Activated B cell treated with CpG ODN at 0.5 μM for 24 hours (primary cell): ENCODE results near the gene ST6GALNAC3. TPM values are rescaled to one million over a fixed set of nuclear protein-coding genes. Genes with fewer than 3 reads are reported as not detected.

Experiments used
- ATAC-seq: fragments of 200-7000 bp; cut with Tn5 transposase; one replicate; pipeline ENCODE4 v1.10.0; 2021; ENCODE audit warnings: low read depth, mild to moderate bottlenecking, moderate library complexity
- CTCF ChIA-PET: fragments of 350-600 bp; sonication (Branson Sonifier 250); formaldehyde crosslinking; loops from one replicate; lab custom pipeline; 2021; ENCODE audit warnings: antibody characterized with exemption; lab: Charles Lee
- POLR2A ChIA-PET: fragments of 350-600 bp; sonication (Branson Sonifier 250); formaldehyde crosslinking; loops from one replicate; lab custom pipeline; 2021; ENCODE audit warnings: antibody characterized with exemption; lab: Charles Lee
- DNase-seq: peaks from one replicate; pipeline ENCODE4 v3.0.0; 2022
- H3K27ac Mint-ChIP-seq: one replicate; pipeline ENCODE4 v1.8.0; 2020; ENCODE audit warnings: mixed read lengths
- H3K27me3 Mint-ChIP-seq: one replicate; pipeline ENCODE4 v1.8.0; 2021; ENCODE audit warnings: mixed read lengths
- H3K36me3 Mint-ChIP-seq: one replicate; pipeline ENCODE4 v1.8.0; 2021; ENCODE audit warnings: low read depth, mixed read lengths
- H3K4me1 Mint-ChIP-seq: one replicate; pipeline ENCODE4 v1.8.0; 2021; ENCODE audit warnings: mixed read lengths
- H3K4me3 Mint-ChIP-seq: one replicate; pipeline ENCODE4 v1.8.0; 2020; ENCODE audit warnings: mild to moderate bottlenecking, mixed read lengths
- H3K9me3 Mint-ChIP-seq: one replicate; pipeline ENCODE4 v1.8.0; 2020; ENCODE audit warnings: mixed read lengths
- CTCF ChIP-seq: fragments of 200-600 bp; IDR thresholded peaks from one replicate; pipeline ENCODE4 v1.8.0; 2022; ENCODE audit warnings: antibody characterized with exemption, mild to moderate bottlenecking
- intact Hi-C: fragments of 100-400 bp; cut with micrococcal nuclease; formaldehyde crosslinking; loops from one replicate; pipeline ENCODE4 v1.15.1; 2024
- total RNA-seq: library from RNA; stranded (reverse); gene quantifications from 2 replicates; pipeline ENCODE4 v1.2.3, GENCODE V29; 2022

ST6GALNAC3 gene
- total RNA-seq, 1 donor from 2014 or later = 12.6 TPM

GRCh38 chr1:76674689-76675210 lies 600.2 kb downstream of the ST6GALNAC3 start:
- no peak overlapping the region for H3K27ac Mint-ChIP-seq
- no peaks in the 10 kb centered on the region for H3K36me3 Mint-ChIP-seq
- ATAC-seq (no peak), DNase-seq (no peak)
- H3K27me3 Mint-ChIP-seq = no peaks in the 10 kb centered on the region
- H3K4me1 Mint-ChIP-seq = no peaks in the 10 kb centered on the region
- intact Hi-C loops = no loop called here
- POLR2A ChIA-PET = no interaction called here
- H3K4me3 Mint-ChIP-seq = no peak overlapping the region
- CTCF ChIA-PET = no interaction called here
- H3K9me3 Mint-ChIP-seq = no peaks in the 10 kb centered on the region
- TF ChIP-seq CTCF = no peak

GRCh38 chr1:76677416-76678405 lies 603.2 kb downstream of the ST6GALNAC3 start:
- Mint-ChIP-seq H3K4me3 (no peak overlapping the region), H3K36me3 (no peaks in the 10 kb centered on the region), H3K9me3 (no peaks in the 10 kb centered on the region), H3K27me3 (no peaks in the 10 kb centered on the region), H3K4me1 (no peaks in the 10 kb centered on the region), H3K27ac (no peak overlapping the region)
- POLR2A ChIA-PET = no interaction called here
- ATAC-seq (no peak), DNase-seq (no peak)
- no peak for TF ChIP-seq CTCF
- CTCF ChIA-PET = no interaction called here
- intact Hi-C loops = no loop called here

- no peaks in the 10 kb centered on the region for H3K4me1 Mint-ChIP-seq
- ChIA-PET POLR2A (no interaction called here), CTCF (no interaction called here)
- H3K27me3 Mint-ChIP-seq = no peaks in the 10 kb centered on the region
- DNase-seq (no peak), ATAC-seq (no peak)
- H3K4me3 Mint-ChIP-seq = no peak overlapping the region
- no peaks in the 10 kb centered on the region for H3K9me3 Mint-ChIP-seq
- TF ChIP-seq CTCF = no peak
- H3K36me3 Mint-ChIP-seq = no peaks in the 10 kb centered on the region
- no peak overlapping the region for H3K27ac Mint-ChIP-seq
- intact Hi-C loops = no loop called here
Observed at GRCh38 chr1:76679534-76680152, 605.1 kb downstream of the ST6GALNAC3 start.

GRCh38 chr1:76680651-76681050 lies 606.1 kb downstream of the ST6GALNAC3 start:
- no peak overlapping the region for H3K27ac Mint-ChIP-seq
- no peak for ATAC-seq
- POLR2A ChIA-PET = no interaction called here

More at GRCh38 chr1:76680651-76681050, 606.1 kb downstream of the ST6GALNAC3 start:
- no peaks in the 10 kb centered on the region for H3K4me1 Mint-ChIP-seq
- DNase-seq = no peak
- CTCF ChIA-PET = no interaction called here
- H3K4me3 Mint-ChIP-seq = no peak overlapping the region
- intact Hi-C loops = no loop called here
- H3K36me3 Mint-ChIP-seq = no peaks in the 10 kb centered on the region
- H3K9me3 Mint-ChIP-seq = no peaks in the 10 kb centered on the region
- no peak for TF ChIP-seq CTCF
- H3K27me3 Mint-ChIP-seq = no peaks in the 10 kb centered on the region
